HCT116 (cell line): ENCODE measurements around the gene TMEM232. TPM values are rescaled to one million over a fixed set of nuclear protein-coding genes. Genes with fewer than 3 reads are reported as not detected.

Experiments used
- ATAC-seq: fragments of 200-7000 bp; cut with Tn5 transposase; 2 replicates; pipeline ENCODE4 v1.9.1; 2020; ENCODE audit warnings: mild to moderate bottlenecking, moderate library complexity
- BruUV-seq: library from RNA; stranded (reverse); fragments of 400-500 nt; replicated peaks from 2 replicates; lab custom pipeline; 2021; lab: Mats Ljungman, UMichigan
- CTCF ChIA-PET: fragments of 300-600 bp; sonication (Branson Sonifier 250); formaldehyde crosslinking; loops from one replicate; lab custom pipeline; 2021; ENCODE audit warnings: antibody characterized with exemption; lab: Charles Lee
- POLR2A ChIA-PET: fragments of 300-600, 350-600 bp; sonication (Branson Sonifier 250); formaldehyde crosslinking; loops from one replicate; lab custom pipeline; 2021; ENCODE audit warnings: antibody characterized with exemption; lab: Charles Lee
- RAD21 ChIA-PET, 2 experiments: fragments of 300-600 bp; sonication (Branson Sonifier 250); formaldehyde crosslinking; loops; one replicate each; lab custom pipeline; 2023; ENCODE audit warnings: low total read pairs in 2 of 2; ENCODE audit not compliant: uncharacterized antibody in 2 of 2, unreplicated experiment in 2 of 2, low non-redundant PET in 1 of 2; lab: Charles Lee
- DNase-seq: peaks from one replicate; pipeline ENCODE4 v3.0.0-alpha.2; 2010; ENCODE audit warnings: low read depth, low spot score
- H2AFZ ChIP-seq: fragments of 200-600 bp; shearing (Covaris generic), sonication (generic); 2 replicates; pipeline ENCODE4 v1.6.1; 2017; ENCODE audit warnings: low read depth, mixed run types, mixed read lengths, antibody characterized with exemption, low read length; ENCODE audit not compliant: poor library complexity, severe bottlenecking
- H3K27ac ChIP-seq: 2 replicates; pipeline ENCODE4 v1.5.1; 2012; ENCODE audit warnings: low read depth, low read length
- H3K27me3 ChIP-seq: fragments of 200-600 bp; sonication (generic); 2 replicates; pipeline ENCODE4 v1.6.1; 2016; ENCODE audit warnings: mixed run types, low read length, mixed read lengths; ENCODE audit not compliant: insufficient read depth
- H3K36me3 ChIP-seq, 2 experiments: fragments of 200-500 bp in 1 of 2; fragments of 200-600 bp in 1 of 2; sonication (Bioruptor generic) in 1 of 2; sonication (generic) in 1 of 2; 2 replicates each; pipeline versions ENCODE4 v1.5.1 to v1.6.1; 2014 to 2016; ENCODE audit warnings: low read length in 2 of 2, inconsistent platforms in 1 of 2, mixed read lengths in 1 of 2, mixed run types in 1 of 2; ENCODE audit not compliant: insufficient read depth in 2 of 2, control insufficient read depth in 1 of 2
- H3K4me1 ChIP-seq, 2 experiments: fragments of 200-600 bp in 1 of 2; sonication (generic) in 1 of 2; 2 replicates each; pipeline versions ENCODE4 v1.5.1 to v1.6.1; 2012 to 2017; ENCODE audit warnings: low read length in 2 of 2, inconsistent platforms in 1 of 2, mild to moderate bottlenecking in 1 of 2, mixed read lengths in 1 of 2, mixed run types in 1 of 2, moderate library complexity in 1 of 2; ENCODE audit not compliant: insufficient read depth in 2 of 2, control insufficient read depth in 1 of 2
- H3K4me2 ChIP-seq: fragments of 200-600 bp; sonication (generic); 2 replicates; pipeline ENCODE4 v1.6.1; 2017; ENCODE audit warnings: mixed run types, low read length, mixed read lengths
- H3K4me3 ChIP-seq, 2 experiments: fragments of 200-600 bp in 1 of 2; sonication (generic) in 1 of 2; replicated peaks in 1 of 2; 2 replicates each; pipeline ENCODE4 v1.5.1; 2011 to 2016; ENCODE audit warnings: low read length in 2 of 2, control low read depth in 1 of 2, low read depth in 1 of 2, mild to moderate bottlenecking in 1 of 2, mixed read lengths in 1 of 2, mixed run types in 1 of 2
- H3K79me2 ChIP-seq: fragments of 200-600 bp; sonication (generic); 2 replicates; pipeline ENCODE4 v1.6.1; 2017; ENCODE audit warnings: mild to moderate bottlenecking, mixed run types, low read length, moderate library complexity, mixed read lengths; ENCODE audit not compliant: insufficient read depth
- H3K9ac ChIP-seq: fragments of 200-600 bp; sonication (generic); 2 replicates; pipeline ENCODE4 v1.6.1; 2016; ENCODE audit warnings: low read length, mixed read lengths
- H3K9me2 ChIP-seq: fragments of 200-600 bp; sonication (generic), shearing (Covaris generic); 2 replicates; pipeline ENCODE4 v1.6.1; 2017; ENCODE audit warnings: mixed run types, mild to moderate bottlenecking, moderate library complexity; ENCODE audit not compliant: insufficient read depth
- H3K9me3 ChIP-seq, 2 experiments: fragments of 200-500 bp in 1 of 2; fragments of 200-600 bp in 1 of 2; sonication (Bioruptor generic) in 1 of 2; sonication (generic) in 1 of 2; 2 replicates each; pipeline ENCODE4 v1.6.1; 2014 to 2017; ENCODE audit warnings: low read length in 2 of 2, mixed read lengths in 2 of 2, inconsistent platforms in 1 of 2, low read depth in 1 of 2, mild to moderate bottlenecking in 1 of 2, mixed run types in 1 of 2, moderate library complexity in 1 of 2; ENCODE audit not compliant: control insufficient read depth in 1 of 2, insufficient read depth in 1 of 2
- H4K20me1 ChIP-seq: fragments of 200-600 bp; sonication (generic), shearing (Covaris generic); 2 replicates; pipeline ENCODE4 v1.6.1; 2017; ENCODE audit warnings: mixed run types, mild to moderate bottlenecking, moderate library complexity; ENCODE audit not compliant: insufficient read depth
- CEBPB ChIP-seq: IDR thresholded peaks from 2 replicates; pipeline ENCODE4 v1.6.1; 2012; ENCODE audit warnings: low read depth
- FOSL1 ChIP-seq: IDR thresholded peaks from 2 replicates; pipeline ENCODE4 v1.6.1; 2012; ENCODE audit warnings: low read depth
- JUND ChIP-seq: IDR thresholded peaks from 2 replicates; pipeline ENCODE4 v1.6.1; 2012
- RAD21 ChIP-seq: IDR thresholded peaks from 2 replicates; pipeline ENCODE4 v1.6.1; 2012; ENCODE audit warnings: low read depth, mild to moderate bottlenecking
- intact Hi-C: fragments of 100-400 bp; cut with micrococcal nuclease; formaldehyde crosslinking; loops from 2 replicates; pipeline ENCODE4 v1.10.0; 2022
- total RNA-seq: library from RNA; stranded (reverse); gene quantifications from one replicate; pipeline ENCODE4 v1.2.1, GENCODE V29; 2021; ENCODE audit not compliant: unreplicated experiment
- TF ChIP-seq, protein P1 (sequence below): IDR thresholded peaks from 2 replicates; pipeline ENCODE4 v1.6.1; 2012; ENCODE audit warnings: low read depth
- TF ChIP-seq, protein P2 (sequence below): IDR thresholded peaks from 2 replicates; pipeline ENCODE4 v1.6.1; 2011; ENCODE audit warnings: mild to moderate bottlenecking, low read length, moderate library complexity; ENCODE audit not compliant: insufficient replicate concordance; ENCODE audit errors: extremely low read depth
- TF ChIP-seq, protein P3 (sequence below): IDR thresholded peaks from 2 replicates; pipeline ENCODE4 v1.6.1; 2012

TMEM232 gene
- total RNA-seq, 1 experiment from 2014 or later: 1.2 TPM

DNA sequence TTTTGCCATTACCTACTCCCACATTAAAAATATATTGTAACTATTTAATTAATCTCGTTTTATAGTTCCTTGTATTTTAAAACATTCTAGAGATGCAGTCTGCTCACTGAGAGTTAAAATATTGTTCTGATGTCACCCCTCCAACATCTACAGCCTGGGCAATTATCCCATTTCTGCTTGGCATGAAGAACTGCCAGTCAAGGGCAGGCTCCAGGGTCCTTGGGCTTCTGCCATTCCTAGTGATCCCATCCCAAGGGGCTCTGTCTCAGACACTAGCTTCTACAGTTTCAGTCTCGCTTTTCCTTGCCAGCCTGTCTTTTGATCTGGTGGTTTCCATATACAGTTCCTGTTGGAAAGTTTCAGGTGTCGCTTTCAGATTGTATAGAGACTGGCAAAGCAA lies 287.2 kb downstream of the TMEM232 start:
- H3K27me3 ChIP-seq: no peaks in the 10 kb centered on the region
- H3K9me3 ChIP-seq: no peaks in the 10 kb centered on the region
- ChIA-PET RAD21 (no interaction called here), CTCF (no interaction called here), POLR2A (no interaction called here)
- BruUV-seq: no TSS peak
- H3K27ac ChIP-seq: no peak overlapping the region
- no peaks in the 10 kb centered on the region for H3K9me2 ChIP-seq
- H2AFZ ChIP-seq: no peak overlapping the region
- H3K79me2 ChIP-seq: no peaks in the 10 kb centered on the region
- no peak for DNase-seq
- TF ChIP-seq JUND: no peak
- TF ChIP-seq, protein P1, sequence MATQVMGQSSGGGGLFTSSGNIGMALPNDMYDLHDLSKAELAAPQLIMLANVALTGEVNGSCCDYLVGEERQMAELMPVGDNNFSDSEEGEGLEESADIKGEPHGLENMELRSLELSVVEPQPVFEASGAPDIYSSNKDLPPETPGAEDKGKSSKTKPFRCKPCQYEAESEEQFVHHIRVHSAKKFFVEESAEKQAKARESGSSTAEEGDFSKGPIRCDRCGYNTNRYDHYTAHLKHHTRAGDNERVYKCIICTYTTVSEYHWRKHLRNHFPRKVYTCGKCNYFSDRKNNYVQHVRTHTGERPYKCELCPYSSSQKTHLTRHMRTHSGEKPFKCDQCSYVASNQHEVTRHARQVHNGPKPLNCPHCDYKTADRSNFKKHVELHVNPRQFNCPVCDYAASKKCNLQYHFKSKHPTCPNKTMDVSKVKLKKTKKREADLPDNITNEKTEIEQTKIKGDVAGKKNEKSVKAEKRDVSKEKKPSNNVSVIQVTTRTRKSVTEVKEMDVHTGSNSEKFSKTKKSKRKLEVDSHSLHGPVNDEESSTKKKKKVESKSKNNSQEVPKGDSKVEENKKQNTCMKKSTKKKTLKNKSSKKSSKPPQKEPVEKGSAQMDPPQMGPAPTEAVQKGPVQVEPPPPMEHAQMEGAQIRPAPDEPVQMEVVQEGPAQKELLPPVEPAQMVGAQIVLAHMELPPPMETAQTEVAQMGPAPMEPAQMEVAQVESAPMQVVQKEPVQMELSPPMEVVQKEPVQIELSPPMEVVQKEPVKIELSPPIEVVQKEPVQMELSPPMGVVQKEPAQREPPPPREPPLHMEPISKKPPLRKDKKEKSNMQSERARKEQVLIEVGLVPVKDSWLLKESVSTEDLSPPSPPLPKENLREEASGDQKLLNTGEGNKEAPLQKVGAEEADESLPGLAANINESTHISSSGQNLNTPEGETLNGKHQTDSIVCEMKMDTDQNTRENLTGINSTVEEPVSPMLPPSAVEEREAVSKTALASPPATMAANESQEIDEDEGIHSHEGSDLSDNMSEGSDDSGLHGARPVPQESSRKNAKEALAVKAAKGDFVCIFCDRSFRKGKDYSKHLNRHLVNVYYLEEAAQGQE: no peak
- TF ChIP-seq FOSL1: no peak
- no peak for TF ChIP-seq CEBPB
- TF ChIP-seq, protein P2, sequence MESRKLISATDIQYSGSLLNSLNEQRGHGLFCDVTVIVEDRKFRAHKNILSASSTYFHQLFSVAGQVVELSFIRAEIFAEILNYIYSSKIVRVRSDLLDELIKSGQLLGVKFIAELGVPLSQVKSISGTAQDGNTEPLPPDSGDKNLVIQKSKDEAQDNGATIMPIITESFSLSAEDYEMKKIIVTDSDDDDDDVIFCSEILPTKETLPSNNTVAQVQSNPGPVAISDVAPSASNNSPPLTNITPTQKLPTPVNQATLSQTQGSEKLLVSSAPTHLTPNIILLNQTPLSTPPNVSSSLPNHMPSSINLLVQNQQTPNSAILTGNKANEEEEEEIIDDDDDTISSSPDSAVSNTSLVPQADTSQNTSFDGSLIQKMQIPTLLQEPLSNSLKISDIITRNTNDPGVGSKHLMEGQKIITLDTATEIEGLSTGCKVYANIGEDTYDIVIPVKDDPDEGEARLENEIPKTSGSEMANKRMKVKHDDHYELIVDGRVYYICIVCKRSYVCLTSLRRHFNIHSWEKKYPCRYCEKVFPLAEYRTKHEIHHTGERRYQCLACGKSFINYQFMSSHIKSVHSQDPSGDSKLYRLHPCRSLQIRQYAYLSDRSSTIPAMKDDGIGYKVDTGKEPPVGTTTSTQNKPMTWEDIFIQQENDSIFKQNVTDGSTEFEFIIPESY: no peak
- TF ChIP-seq, protein P3, sequence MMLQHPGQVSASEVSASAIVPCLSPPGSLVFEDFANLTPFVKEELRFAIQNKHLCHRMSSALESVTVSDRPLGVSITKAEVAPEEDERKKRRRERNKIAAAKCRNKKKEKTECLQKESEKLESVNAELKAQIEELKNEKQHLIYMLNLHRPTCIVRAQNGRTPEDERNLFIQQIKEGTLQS: no peak
- TF ChIP-seq RAD21: no peak
- H3K9ac ChIP-seq: no peak overlapping the region
- no peak overlapping the region for H3K4me2 ChIP-seq
- H3K4me3 ChIP-seq: no peak overlapping the region
- H4K20me1 ChIP-seq: no peaks in the 10 kb centered on the region
- intact Hi-C loops: no loop called here
- no peak for ATAC-seq
- no peaks in the 10 kb centered on the region for H3K4me1 ChIP-seq
- no peaks in the 10 kb centered on the region for H3K36me3 ChIP-seq
